Naive B cell (primary cell): ENCODE results near the gene MRPS10. TPM values are rescaled to one million over a fixed set of nuclear protein-coding genes. Genes with fewer than 3 reads are reported as not detected.
A peak's percentile ranks its signal among the peaks of the same experiment; 100 is the strongest.

ENCODE experiments used
- ATAC-seq, 2 donors: fragments of 150-1000 bp; cut with Tn5 transposase; 2 replicates each; pipeline ENCODE4 v1.10.0; 2021; ENCODE audit warnings: low read depth in 2 of 2, mild to moderate bottlenecking in 2 of 2, moderate library complexity in 2 of 2
- DNase-seq: peaks from one replicate; pipeline ENCODE4 v3.0.0; 2022
- H3K27ac Mint-ChIP-seq, 6 donors: one replicate each; pipeline ENCODE4 v1.8.0; 2020 to 2022; ENCODE audit warnings: mild to moderate bottlenecking in 6 of 6, mixed read lengths in 6 of 6, moderate library complexity in 5 of 6, inconsistent platforms in 2 of 6
- H3K27me3 Mint-ChIP-seq, 3 donors: one replicate each; pipeline ENCODE4 v1.8.0; 2021 to 2022; ENCODE audit warnings: mixed read lengths in 3 of 3, mild to moderate bottlenecking in 1 of 3
- H3K36me3 Mint-ChIP-seq, 2 donors: one replicate each; pipeline ENCODE4 v1.8.0; 2020 to 2022; ENCODE audit warnings: mixed read lengths in 2 of 2, inconsistent platforms in 1 of 2, mild to moderate bottlenecking in 1 of 2
- H3K4me1 Mint-ChIP-seq, 3 donors: one replicate each; pipeline ENCODE4 v1.8.0; 2020 to 2022; ENCODE audit warnings: mixed read lengths in 3 of 3, inconsistent platforms in 1 of 3, mild to moderate bottlenecking in 1 of 3, moderate library complexity in 1 of 3
- H3K4me3 Mint-ChIP-seq, 8 donors: one replicate each; pipeline ENCODE4 v1.8.0; 2020 to 2022; ENCODE audit warnings: mild to moderate bottlenecking in 8 of 8, mixed read lengths in 8 of 8, moderate library complexity in 8 of 8, inconsistent platforms in 2 of 8
- H3K9me3 Mint-ChIP-seq, 7 donors: one replicate each; pipeline ENCODE4 v1.8.0; 2020 to 2022; ENCODE audit warnings: mixed read lengths in 7 of 7, mild to moderate bottlenecking in 5 of 7, inconsistent platforms in 2 of 7, moderate library complexity in 1 of 7
- polyA plus RNA-seq, 6 donors: library from polyadenylated mRNA; unstranded; fragments of 300-500 nt; fragmentation: Illumina TruSeq; gene quantifications; one replicate each; pipeline ENCODE4 v1.2.3, GENCODE V29; 2021; ENCODE audit warnings: low read depth in 6 of 6

Gene MRPS10
- polyA plus RNA-seq, 6 donors from 2014 or later, result 39.3 to 53.1 (median 50.2) TPM

- no peak overlapping the region for H3K27ac Mint-ChIP-seq
- no peaks in the 10 kb centered on the region for H3K36me3 Mint-ChIP-seq
- H3K4me1 Mint-ChIP-seq, result no peaks in the 10 kb centered on the region
- DNase-seq (no peak), ATAC-seq (no peak)
- H3K9me3 Mint-ChIP-seq, result no peaks in the 10 kb centered on the region
- H3K27me3 Mint-ChIP-seq, result no peaks in the 10 kb centered on the region
- no peak overlapping the region for H3K4me3 Mint-ChIP-seq
These were observed 13.0 kb upstream of the MRPS10 start for GRCh38 chr6:42230345-42231321.

- H3K36me3 Mint-ChIP-seq, result no peaks in the 10 kb centered on the region
- H3K9me3 Mint-ChIP-seq, result no peaks in the 10 kb centered on the region
- ATAC-seq, result no peak
- no peaks in the 10 kb centered on the region for H3K4me1 Mint-ChIP-seq
- no peak overlapping the region for H3K4me3 Mint-ChIP-seq
- no peak for DNase-seq
- no peaks in the 10 kb centered on the region for H3K27me3 Mint-ChIP-seq
- H3K27ac Mint-ChIP-seq, result no peak overlapping the region
These were observed 12.0 kb upstream of the MRPS10 start for GRCh38 chr6:42229506-42230119.

DNA sequence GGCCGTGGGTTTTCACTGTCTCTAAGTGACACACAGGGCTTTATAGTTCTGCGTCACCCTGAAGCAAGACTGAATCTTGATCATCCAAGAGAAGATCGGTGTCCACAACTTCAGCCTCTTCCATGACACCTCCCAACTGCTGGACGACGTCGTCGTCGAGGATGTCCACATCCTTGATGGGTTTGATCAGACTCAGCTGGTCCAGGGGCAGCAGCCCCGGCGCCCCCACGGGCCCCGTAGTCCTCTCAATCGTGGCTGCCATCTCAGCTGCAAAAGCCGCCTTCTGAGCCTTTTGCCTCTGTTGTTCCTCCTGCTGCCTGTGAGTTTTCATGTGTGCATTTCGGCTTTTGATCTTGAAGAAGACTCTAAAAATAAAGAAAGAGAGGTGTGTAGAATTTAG is 10.6 kb upstream of the MRPS10 start:
- H3K27me3 Mint-ChIP-seq, result no peaks in the 10 kb centered on the region
- no peaks in the 10 kb centered on the region for H3K9me3 Mint-ChIP-seq
- DNase-seq, result no peak
- H3K36me3 Mint-ChIP-seq, result no peaks in the 10 kb centered on the region
- H3K4me3 Mint-ChIP-seq, result no peak overlapping the region
- ATAC-seq, result no peak
- H3K4me1 Mint-ChIP-seq, result no peaks in the 10 kb centered on the region
- no peak overlapping the region for H3K27ac Mint-ChIP-seq

- Mint-ChIP-seq H3K4me1 (no peaks in the 10 kb centered on the region), H3K36me3 (no peaks in the 10 kb centered on the region), H3K27me3 (no peaks in the 10 kb centered on the region), H3K4me3 (no peak overlapping the region), H3K9me3 (no peaks in the 10 kb centered on the region), H3K27ac (peak overlapping the region in 1 of 6 donors; percentile 6)
- no peak for DNase-seq
- no peak for ATAC-seq
These were observed 9.7 kb upstream of the MRPS10 start for GRCh38 chr6:42227173-42227850.

DNA sequence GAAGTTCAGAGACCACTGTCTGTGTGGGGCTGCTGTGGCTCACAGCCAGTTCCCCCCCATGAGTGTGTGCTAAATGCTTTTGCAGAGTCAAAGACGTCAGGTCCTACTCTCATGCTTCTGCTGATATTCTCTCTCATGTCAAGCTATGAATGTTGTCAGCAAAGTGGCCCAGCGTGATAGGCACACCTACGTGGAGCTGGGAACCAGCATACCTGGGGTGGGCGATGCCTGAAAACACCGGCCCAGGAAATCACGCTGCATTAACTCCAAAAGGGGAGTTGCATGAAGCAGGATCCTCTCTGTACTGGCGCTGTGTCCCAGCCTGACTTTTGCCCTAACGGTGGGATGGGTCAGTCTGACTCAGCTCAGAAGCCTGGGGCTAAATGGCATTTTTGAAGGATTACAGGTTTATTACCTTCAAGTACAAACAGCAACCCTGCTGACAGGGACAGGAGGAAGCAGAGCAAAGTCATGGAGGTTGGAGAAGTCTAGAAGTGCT is 9.0 kb upstream of the MRPS10 start:
- DNase-seq, result no peak

DNA sequence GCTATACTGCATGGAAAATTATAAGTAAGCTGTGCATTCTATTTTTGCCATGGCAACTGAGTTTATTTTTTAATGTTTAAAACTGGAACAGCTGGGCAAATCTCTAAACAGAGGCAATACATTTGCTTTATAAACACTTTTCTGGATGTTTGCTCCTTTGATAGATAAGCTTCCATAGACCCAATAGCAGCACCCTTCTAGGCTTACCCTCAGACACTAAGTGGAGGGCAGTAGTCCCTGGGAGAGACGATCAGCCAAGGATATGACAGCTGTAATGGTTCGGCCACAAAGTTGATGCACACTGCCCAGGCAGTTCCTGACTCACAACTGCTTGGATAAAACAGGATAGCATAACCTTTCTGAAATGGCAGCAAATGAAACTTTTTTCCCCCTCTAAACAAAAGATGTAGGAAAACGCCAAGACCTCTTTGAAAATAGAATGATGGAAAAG is 8.5 kb upstream of the MRPS10 start:
- Mint-ChIP-seq H3K36me3 (no peaks in the 10 kb centered on the region), H3K27ac (no peak overlapping the region), H3K9me3 (no peaks in the 10 kb centered on the region), H3K4me1 (no peaks in the 10 kb centered on the region), H3K27me3 (no peaks in the 10 kb centered on the region), H3K4me3 (no peak overlapping the region)
- ATAC-seq (no peak), DNase-seq (no peak)

More for the DNA sequence above, 9.0 kb upstream of the MRPS10 start:
- H3K4me3 Mint-ChIP-seq, result no peak overlapping the region
- peak overlapping the region in 1 of 6 donors; percentile 6 for H3K27ac Mint-ChIP-seq
- ATAC-seq, result no peak
- no peaks in the 10 kb centered on the region for H3K36me3 Mint-ChIP-seq
- no peaks in the 10 kb centered on the region for H3K27me3 Mint-ChIP-seq
- no peaks in the 10 kb centered on the region for H3K4me1 Mint-ChIP-seq
- no peaks in the 10 kb centered on the region for H3K9me3 Mint-ChIP-seq

DNA sequence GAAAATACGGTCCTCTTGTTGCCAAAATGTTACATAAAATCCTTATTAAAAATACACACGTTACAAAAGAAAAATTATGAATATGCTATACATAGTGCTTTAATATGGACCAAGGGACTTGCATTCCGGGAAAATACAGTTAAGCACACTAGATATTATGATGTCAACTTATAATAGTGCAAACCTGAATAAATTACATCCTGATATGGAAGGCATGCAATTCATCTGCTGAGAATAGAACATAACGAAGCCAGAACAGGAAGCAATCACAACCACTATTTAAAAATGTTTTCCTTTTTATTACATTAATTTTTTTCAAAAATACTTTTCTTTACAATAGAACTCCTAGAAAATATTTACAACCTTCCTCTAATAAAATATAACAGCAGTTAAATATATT is 7.8 kb upstream of the MRPS10 start:
- no peaks in the 10 kb centered on the region for H3K4me1 Mint-ChIP-seq
- DNase-seq (no peak), ATAC-seq (no peak)
- no peak overlapping the region for H3K27ac Mint-ChIP-seq
- no peaks in the 10 kb centered on the region for H3K27me3 Mint-ChIP-seq
- no peak overlapping the region for H3K4me3 Mint-ChIP-seq
- H3K9me3 Mint-ChIP-seq, result no peaks in the 10 kb centered on the region
- H3K36me3 Mint-ChIP-seq, result no peaks in the 10 kb centered on the region

DNA sequence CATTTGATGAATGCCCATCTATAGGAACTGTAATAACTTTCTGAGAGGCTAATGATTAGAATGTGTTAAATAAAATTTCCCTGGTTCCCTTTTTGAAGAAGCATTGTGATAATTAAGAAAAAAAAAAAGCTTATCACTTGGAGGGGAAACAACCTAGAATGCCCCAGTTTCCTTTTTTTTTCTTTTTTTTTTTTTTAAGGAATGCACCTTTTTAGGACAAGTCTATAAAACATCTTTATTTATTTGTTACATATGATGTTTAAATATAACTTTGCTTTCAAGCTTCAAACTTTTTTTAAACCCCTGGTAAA is 7.3 kb upstream of the MRPS10 start:
- Mint-ChIP-seq H3K36me3 (no peaks in the 10 kb centered on the region), H3K9me3 (no peaks in the 10 kb centered on the region)
- no peak for ATAC-seq

GRCh38 chr6:42224222-42225028 is 6.8 kb upstream of the MRPS10 start:
- H3K27ac Mint-ChIP-seq, result no peak overlapping the region
- ATAC-seq (no peak), DNase-seq (no peak)
- no peaks in the 10 kb centered on the region for H3K27me3 Mint-ChIP-seq
- H3K4me1 Mint-ChIP-seq, result no peaks in the 10 kb centered on the region
- no peaks in the 10 kb centered on the region for H3K9me3 Mint-ChIP-seq
- no peaks in the 10 kb centered on the region for H3K36me3 Mint-ChIP-seq
- H3K4me3 Mint-ChIP-seq, result no peak overlapping the region

More for the DNA sequence above, 7.3 kb upstream of the MRPS10 start:
- no peak for DNase-seq
- no peaks in the 10 kb centered on the region for H3K27me3 Mint-ChIP-seq
- no peak overlapping the region for H3K4me3 Mint-ChIP-seq
- H3K27ac Mint-ChIP-seq, result no peak overlapping the region
- H3K4me1 Mint-ChIP-seq, result no peaks in the 10 kb centered on the region

GRCh38 chr6:42222448-42222847 is 4.8 kb upstream of the MRPS10 start:
- Mint-ChIP-seq H3K9me3 (no peaks in the 10 kb centered on the region), H3K27me3 (no peaks in the 10 kb centered on the region), H3K4me3 (peak overlapping the region in 2 of 8 donors; percentile 18 to 29), H3K27ac (no peak overlapping the region), H3K4me1 (peaks cover 4 to 9% (median 9%) of the 10 kb centered on the region in 3 donors), H3K36me3 (peaks cover 0 to 5% of the 10 kb centered on the region in 2 donors)
- ATAC-seq, result no peak
- DNase-seq, result no peak

- Mint-ChIP-seq H3K36me3 (peaks cover 0 to 7% of the 10 kb centered on the region in 2 donors), H3K27me3 (no peaks in the 10 kb centered on the region), H3K9me3 (no peaks in the 10 kb centered on the region), H3K4me1 (peaks cover 5 to 15% (median 11%) of the 10 kb centered on the region in 3 donors), H3K4me3 (peak overlapping the region in 1 of 8 donors; percentile 67), H3K27ac (no peak overlapping the region)
- no peak for DNase-seq
- no peak for ATAC-seq
These were observed 3.9 kb upstream of the MRPS10 start for GRCh38 chr6:42221546-42221945.

- peaks cover 5 to 22% (median 11%) of the 10 kb centered on the region in 3 donors for H3K4me1 Mint-ChIP-seq
- ATAC-seq (no peak), DNase-seq (no peak)
- no peak overlapping the region for H3K4me3 Mint-ChIP-seq
- H3K27me3 Mint-ChIP-seq, result no peaks in the 10 kb centered on the region
- H3K36me3 Mint-ChIP-seq, result peaks cover 0 to 7% of the 10 kb centered on the region in 2 donors
- H3K27ac Mint-ChIP-seq, result no peak overlapping the region
- no peaks in the 10 kb centered on the region for H3K9me3 Mint-ChIP-seq
These were observed 3.1 kb upstream of the MRPS10 start for GRCh38 chr6:42220807-42221206.

DNA sequence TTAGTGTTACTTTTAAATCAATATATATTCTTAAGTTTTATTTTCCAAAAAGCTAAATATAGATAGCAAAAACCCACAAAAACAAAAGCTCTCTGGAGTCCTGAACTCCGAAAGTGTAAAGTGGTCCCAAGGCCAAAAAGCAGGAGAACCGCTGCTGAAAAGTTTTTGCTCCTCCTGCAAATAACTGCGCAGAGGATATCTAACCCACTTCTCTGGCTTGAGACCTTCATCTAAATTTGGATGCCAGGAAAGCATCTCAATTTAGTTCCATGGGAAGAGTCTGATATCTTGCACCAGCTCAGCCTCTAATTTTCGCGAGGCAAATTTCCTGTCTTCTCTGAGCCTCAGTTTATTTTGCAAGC is 523 bp downstream of the MRPS10 start:
- Mint-ChIP-seq H3K27ac (peak overlapping the region; percentile 95 to 99 (median 96)), H3K9me3 (no peaks in the 10 kb centered on the region), H3K36me3 (peaks cover 5 to 7% of the 10 kb centered on the region in 2 donors), H3K4me1 (peaks cover 9 to 29% (median 16%) of the 10 kb centered on the region in 3 donors), H3K27me3 (no peaks in the 10 kb centered on the region), H3K4me3 (peak overlapping the region; percentile 92 to 100 (median 98))
- no peak for DNase-seq
- no peak for ATAC-seq
